GM04503 (cell line): ENCODE measurements around the gene TRO.

Experiments used
- DNase-seq: peaks from one replicate; pipeline ENCODE4 v3.0.0-alpha.2; 2012; ENCODE audit warnings: low read depth

TRO gene, protein sequence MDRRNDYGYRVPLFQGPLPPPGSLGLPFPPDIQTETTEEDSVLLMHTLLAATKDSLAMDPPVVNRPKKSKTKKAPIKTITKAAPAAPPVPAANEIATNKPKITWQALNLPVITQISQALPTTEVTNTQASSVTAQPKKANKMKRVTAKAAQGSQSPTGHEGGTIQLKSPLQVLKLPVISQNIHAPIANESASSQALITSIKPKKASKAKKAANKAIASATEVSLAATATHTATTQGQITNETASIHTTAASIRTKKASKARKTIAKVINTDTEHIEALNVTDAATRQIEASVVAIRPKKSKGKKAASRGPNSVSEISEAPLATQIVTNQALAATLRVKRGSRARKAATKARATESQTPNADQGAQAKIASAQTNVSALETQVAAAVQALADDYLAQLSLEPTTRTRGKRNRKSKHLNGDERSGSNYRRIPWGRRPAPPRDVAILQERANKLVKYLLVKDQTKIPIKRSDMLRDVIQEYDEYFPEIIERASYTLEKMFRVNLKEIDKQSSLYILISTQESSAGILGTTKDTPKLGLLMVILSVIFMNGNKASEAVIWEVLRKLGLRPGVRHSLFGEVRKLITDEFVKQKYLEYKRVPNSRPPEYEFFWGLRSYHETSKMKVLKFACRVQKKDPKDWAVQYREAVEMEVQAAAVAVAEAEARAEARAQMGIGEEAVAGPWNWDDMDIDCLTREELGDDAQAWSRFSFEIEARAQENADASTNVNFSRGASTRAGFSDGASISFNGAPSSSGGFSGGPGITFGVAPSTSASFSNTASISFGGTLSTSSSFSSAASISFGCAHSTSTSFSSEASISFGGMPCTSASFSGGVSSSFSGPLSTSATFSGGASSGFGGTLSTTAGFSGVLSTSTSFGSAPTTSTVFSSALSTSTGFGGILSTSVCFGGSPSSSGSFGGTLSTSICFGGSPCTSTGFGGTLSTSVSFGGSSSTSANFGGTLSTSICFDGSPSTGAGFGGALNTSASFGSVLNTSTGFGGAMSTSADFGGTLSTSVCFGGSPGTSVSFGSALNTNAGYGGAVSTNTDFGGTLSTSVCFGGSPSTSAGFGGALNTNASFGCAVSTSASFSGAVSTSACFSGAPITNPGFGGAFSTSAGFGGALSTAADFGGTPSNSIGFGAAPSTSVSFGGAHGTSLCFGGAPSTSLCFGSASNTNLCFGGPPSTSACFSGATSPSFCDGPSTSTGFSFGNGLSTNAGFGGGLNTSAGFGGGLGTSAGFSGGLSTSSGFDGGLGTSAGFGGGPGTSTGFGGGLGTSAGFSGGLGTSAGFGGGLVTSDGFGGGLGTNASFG (N-terminal part only)

DNA sequence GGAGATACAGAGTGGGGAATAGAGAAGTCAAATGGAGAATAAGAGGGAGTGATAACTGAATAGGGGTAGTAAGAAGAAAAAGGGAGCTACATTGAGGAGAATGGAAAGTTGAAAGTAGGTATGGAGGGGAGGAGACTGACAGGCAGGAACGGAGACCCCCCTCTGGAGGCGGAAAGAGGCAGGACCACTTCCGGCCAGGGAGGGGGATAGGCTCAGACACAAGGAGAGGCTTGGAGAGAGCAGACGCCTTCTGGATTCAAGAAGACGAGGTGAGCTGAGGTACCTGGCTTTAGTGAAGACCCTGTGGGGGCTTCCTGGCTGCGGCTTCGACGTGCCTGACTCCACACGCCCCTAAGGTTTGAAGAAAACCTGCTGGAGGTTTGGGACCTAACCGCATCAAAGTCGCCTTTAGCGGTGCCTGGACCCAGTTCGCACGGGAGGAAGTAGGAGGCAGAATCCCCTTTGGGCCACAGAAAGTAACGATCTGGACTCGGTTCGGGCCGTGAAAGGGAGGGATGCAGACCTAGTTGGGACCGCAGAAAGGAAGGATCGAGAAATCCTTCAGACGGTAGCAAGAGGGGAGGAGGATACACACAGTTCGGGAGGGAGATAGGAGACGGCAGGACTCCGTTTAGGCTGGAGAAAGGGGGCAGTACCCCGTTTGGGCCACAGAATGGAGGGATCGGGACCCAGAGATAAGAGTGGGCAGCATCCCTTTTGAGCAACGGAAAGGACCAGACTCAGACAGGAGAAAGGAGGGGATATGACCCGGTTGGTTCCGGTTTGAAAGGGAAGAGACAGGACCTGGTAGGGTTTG is at the start of gene TRO:
Gene TRO, plus strand, starts transcription at position 215 of the 817 bp plus-strand sequence. CDS start 1,423 bp downstream, outside the sequence.
- DNase-seq = no peak

DNA sequence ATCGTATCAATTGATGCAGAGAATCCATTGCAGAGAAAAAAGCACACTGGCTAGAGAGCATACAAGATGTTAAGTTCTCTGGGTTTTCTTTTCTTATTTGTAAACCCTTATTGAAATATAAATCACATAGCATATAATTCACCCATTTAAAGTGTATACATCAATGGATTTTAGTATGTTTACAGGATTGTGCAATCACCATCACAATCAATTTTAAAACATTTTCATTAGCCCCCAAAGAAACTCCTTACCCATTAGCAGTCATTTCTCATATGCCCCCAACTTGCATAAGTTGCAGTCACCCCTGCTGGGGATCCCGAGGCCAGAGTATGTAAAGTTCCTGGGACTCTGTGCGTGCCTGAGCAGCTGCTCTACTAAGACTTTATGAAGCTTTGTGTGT is 34.9 kb upstream of the TRO start:
- no peak for DNase-seq

DNA sequence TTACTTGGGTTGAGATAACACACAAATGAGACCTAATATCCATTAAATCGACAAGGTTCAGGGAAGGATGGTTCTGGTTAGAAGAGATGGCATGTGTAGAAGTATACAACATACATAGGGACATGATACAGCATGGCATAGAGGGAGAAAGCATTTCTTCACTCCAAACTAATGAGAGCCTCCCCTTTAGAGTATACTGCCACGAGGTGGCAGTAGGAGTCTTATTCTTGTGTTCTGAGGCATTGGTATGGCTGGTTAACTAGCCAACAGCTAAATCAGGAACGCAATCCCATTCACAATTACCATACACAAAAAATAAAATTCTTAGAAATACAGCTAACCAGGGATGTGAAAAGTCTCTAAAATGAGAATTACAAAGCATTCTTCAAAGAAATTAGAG is 29.1 kb upstream of the TRO start:
- DNase-seq = peak; percentile 6

DNA sequence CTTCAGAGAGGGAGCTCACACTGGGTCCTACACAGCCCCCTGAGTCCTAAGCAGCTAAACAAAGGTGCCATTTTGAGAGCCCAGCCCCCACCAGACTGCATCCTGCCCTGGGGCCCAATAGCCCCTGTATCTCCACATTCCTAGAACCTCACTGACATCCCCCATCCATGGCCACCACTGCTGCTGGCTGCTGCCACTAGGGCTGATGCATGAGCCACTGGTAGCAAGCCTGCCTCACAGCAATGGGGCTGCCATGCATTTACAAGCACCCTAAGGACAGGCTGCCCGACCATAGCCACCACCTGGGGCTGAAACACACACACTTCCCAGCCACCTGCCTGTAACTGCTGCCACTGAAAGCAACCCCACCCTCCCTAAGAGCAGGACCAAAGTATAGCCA is 26.5 kb upstream of the TRO start:
- DNase-seq = no peak

DNA sequence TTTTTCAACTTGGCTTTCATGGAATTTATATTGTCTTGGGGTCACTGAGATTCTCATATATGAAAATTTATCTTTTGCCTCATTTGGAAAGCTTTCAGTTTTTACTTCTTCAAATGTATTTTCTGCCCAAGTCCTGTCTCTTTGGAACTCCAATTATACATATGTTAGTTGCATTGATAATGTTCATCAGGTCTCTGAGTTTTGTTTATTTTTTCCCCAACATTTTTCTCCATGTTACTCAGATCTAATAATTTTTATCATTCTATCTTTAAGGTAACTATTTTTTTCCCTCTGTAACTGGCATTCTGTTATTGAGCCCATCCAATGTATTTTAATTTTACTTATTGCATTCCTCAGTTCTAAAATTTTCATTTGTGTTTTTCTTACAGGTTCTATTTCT is 10.7 kb upstream of the TRO start:
- no peak for DNase-seq

DNA sequence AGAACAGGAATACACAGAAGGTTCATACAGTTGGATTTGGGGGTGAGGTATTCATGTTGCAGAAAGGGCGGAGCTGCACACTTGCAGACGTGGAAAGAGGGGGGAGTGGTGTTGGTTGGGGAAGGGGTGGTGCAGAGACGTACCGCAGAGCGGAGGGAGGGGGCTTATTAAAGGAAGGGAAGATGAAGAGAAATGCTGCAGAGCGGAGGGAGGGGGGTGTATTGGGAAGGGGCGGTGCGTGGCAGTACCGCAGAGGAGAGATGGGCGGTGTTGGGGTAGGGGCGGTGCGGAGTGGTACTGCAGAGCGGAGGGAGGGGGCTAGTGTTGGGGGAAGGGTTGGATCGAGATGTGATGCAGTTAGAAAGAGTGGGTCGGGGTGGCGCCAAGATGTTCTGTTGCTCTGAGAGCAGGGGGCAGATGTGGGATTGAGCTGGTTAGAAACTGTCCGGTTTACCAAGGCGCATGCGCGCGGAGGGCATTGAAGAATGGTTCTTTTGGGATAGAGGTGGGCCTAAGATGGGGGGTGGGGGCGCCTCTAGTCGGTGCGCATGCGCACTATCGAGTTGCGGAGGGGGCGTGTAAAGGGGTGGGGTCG is 900 bp downstream of the TRO start:
- DNase-seq = peak; percentile 7

DNA sequence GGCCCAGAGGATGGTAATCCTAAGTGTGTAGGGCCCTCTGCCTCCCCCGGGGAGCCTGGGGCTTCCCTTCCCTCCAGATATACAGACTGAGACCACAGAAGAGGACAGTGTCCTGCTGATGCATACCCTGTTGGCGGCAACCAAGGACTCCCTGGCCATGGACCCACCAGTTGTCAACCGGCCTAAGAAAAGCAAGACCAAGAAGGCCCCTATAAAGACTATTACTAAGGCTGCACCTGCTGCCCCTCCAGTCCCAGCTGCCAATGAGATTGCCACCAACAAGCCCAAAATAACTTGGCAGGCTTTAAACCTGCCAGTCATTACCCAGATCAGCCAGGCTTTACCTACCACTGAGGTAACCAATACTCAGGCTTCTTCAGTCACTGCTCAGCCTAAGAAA is 1.9 kb downstream of the TRO start:
- no peak for DNase-seq

DNA sequence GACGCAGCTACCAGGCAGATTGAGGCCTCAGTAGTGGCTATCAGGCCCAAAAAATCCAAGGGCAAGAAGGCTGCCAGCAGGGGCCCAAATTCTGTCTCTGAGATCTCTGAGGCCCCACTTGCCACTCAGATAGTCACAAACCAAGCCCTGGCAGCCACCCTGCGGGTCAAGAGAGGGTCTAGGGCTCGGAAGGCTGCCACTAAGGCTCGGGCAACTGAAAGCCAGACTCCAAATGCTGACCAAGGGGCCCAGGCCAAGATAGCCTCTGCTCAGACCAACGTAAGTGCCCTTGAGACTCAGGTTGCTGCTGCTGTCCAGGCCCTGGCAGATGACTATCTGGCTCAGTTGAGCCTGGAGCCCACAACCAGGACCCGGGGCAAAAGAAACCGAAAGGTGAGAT is 2.8 kb downstream of the TRO start:
- no peak for DNase-seq

DNA sequence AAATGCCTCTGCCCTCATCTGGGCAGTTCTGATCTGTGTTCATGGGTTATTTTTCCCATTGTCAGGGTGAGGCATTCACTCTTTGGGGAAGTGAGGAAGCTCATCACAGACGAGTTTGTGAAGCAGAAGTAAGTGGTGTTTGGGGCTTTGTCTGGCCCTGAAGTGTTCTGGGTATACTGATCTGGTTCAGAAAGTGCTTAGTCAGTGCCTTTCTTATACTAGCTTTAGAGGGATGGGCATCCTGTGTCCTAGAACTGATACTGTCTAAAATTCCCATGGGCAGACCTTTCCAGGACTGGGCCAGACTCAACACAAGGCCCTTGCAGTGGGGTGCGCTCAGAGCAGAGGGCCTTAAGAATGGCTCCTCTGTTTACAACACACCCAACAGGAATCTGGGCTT is 6.4 kb downstream of the TRO start:
- DNase-seq = no peak

DNA sequence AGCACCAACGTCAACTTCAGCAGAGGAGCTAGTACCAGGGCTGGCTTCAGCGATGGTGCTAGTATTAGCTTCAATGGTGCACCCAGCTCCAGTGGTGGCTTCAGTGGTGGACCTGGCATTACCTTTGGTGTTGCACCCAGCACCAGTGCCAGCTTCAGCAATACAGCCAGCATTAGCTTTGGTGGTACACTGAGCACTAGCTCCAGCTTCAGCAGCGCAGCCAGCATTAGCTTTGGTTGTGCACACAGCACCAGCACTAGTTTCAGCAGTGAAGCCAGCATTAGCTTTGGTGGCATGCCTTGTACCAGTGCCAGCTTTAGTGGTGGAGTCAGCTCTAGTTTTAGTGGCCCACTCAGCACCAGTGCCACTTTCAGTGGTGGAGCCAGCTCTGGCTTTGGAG is 8.3 kb downstream of the TRO start:
- DNase-seq = no peak

DNA sequence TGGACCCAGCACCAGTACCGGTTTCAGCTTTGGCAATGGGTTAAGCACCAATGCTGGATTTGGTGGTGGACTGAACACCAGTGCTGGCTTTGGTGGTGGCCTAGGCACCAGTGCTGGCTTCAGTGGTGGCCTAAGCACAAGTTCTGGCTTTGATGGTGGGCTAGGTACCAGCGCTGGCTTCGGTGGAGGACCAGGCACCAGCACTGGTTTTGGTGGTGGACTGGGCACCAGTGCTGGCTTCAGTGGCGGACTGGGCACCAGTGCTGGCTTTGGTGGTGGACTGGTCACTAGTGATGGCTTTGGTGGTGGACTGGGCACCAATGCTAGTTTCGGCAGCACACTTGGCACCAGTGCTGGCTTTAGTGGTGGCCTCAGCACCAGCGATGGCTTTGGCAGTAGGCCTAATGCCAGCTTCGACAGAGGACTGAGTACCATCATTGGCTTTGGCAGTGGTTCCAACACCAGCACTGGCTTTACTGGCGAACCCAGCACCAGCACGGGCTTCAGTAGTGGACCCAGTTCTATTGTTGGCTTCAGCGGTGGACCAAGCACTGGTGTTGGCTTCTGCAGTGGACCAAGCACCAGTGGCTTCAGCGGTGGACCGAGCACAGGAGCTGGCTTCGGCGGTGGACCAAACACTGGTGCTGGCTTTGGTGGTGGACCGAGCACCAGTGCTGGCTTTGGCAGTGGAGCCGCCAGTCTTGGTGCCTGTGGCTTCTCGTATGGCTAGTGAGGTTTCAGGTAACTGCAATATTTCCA is 9.8 kb downstream of the TRO start:
- no peak for DNase-seq

DNA sequence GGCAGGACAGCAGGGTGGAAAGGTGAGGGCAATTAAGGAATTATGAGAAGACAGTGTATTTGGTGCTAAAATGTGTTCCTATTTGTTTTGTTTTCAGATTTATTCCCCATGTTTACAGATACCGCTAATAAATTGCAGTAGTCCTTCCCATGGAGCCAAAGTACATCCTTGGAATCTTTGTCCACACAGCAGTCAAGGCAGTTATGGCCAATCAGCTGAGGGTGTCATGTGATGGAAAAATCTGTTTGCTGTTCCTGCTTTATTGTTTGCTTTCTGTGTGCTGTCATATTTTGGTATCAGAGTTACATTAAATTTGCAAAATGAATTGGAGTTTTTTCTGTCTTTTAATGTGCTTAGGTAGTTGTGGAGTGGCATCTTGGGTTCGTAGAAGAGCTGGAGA is 10.5 kb downstream of the TRO start:
- no peak for DNase-seq

DNA sequence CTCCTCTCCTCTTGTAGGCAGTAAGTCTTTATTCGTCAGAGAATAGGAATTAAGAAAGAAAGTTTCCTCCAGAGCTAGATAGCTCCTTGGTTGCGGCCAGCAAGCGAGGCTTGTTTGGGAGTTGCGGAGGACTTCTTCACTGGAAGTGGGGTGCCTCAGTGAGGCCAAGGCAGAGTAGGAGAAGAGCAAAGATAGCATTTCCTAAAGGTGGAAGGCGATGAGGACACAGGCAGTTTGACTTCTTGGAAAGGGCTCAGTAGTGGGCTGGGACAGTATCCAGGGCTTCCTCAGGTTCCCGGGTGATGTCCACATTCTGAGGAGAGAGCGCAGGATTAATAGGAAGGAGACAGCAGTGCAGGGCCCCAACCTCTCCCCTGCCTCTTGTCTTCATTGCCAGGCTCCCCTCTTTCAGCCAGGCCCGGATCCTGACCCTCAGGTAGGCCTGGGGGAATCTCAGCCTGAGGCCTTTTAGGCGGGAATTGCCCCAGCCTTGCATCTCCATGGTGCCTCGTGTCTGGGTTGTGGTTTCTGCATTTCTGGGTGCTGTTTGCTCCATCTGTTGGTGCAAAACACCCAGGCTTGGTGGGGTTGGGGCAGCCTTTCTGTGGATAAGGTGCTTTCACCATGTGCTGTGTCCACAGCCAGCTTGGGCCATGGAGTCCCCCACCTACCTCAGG is 12.7 kb downstream of the TRO start:
- no peak for DNase-seq

DNA sequence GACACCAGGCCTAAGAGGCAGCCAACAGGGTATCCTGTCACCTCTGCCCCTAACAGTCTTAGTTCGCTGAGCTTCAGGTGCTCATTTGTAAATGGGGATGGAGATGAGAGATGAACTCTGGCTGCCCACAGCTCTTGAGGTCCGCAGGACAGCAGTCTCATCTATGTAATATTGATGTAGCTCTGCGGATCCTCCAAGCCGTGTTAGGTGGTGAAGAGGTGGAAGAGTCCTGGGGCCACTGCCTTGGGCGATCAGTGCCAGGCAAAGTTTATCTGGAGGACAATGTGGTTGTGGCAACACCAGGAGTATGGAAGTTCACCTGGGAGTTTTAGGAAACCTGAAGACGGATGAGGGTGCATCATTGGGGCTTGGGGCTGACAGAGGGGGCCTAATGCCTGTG is 13.4 kb downstream of the TRO start:
- DNase-seq = no peak

DNA sequence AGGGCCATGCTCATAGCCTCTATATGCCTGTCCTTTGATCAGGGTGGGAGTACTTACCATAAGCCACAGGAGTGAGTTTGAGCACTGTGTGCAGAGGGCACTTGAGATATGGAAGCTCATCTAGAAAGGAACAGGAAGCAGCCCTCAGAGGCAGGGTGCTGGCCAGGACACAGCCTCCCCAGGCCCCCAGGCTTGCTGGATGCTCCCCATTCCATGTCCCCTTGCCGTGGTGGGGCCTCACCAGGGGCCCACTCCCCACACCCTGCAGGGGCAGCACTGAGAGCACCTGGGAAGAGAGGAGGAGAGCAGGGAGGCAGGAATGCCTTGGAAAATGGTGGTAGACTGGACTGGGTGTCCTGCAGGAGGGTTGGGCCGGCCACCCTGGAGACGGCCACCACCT is 14.3 kb downstream of the TRO start:
- DNase-seq = no peak

DNA sequence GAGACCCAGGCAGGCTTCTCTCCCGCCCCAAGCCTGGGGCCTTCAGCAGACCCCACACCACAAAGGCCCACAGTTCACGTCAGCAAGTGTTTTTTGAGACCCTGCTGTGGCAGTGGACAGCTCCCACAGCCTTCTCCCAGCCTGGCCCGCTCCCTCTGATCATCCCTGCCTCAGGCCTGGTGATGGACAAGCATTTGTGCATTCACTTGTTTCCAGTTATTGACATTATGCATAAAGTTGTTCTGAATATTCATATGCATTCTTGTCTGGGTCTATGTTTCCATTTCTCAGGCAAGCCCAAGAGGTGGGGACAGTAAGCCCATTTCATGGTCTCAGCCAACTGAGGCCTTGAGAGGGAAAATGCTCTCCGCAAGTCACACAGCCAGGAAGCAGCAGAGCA is 14.7 kb downstream of the TRO start:
- no peak for DNase-seq

DNA sequence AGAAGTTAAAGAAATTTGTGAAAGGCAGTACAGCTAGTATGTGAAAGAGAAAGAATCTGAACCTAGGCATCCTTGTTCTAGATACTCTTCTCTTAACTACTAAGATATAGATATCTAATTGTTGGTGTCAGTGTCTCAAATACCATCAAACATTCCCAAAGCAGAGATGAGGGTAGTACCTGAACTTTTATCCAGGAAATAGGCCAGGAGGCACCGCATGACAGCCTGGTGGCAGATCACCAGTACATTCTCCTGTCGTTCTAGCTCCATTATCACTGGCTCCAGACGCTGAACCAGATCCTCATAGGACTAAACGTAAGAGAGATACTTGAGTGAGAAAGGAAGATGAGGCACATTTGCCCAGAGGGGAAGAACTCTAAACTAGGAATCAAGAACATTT is 16.8 kb downstream of the TRO start:
- no peak for DNase-seq

DNA sequence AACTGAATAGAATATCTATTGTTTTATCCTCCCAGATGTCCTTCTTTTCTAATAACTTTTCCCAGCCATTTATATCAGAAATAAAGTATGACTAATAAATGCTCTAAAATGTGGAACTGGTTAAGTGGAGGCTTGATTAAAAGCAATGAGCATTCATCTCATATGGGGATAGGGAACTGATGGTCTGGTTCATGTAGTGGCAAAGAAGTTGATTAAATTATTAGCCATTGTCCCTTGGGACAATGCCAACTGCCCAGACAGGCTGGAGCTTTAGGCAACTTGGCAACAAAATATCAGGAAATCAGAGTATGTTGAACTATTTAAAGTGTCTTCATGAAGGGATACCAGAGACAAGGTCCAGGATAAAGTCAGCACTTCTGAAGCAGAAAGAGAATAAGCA is 24.2 kb downstream of the TRO start:
- no peak for DNase-seq

DNA sequence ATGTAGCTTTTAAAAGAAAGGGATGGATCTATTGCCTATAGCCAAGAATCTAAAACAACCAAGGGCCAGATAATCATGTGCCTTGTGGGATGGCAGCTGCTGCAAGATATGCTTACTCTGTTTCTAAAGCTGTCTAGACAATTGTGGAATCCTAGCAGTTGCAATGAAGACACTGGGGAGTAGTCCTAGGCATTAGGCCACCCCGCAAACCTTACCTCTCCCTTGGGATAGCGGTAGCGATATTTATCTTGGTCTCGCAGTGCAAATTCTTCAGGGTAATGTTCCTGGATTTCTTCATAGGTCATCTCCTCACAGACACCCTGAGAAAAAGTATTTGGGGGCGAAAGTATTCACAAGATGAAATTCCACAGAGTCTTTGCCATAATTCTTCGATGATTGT is 24.6 kb downstream of the TRO start:
- DNase-seq = no peak
